OCI-LY7 (cell line): ENCODE data around the gene SPECC1L.

Experiments used
- EZH2phosphoT487 ChIP-seq: fragments of 200-600 bp; sonication (generic); IDR thresholded peaks from 2 replicates; pipeline ENCODE4 v1.6.1; 2018; ENCODE audit warnings: low read depth, borderline replicate concordance, mild to moderate bottlenecking, mixed run types, antibody characterized with exemption, low read length, moderate library complexity, mixed read lengths
- TF ChIP-seq, protein P1 (sequence below): fragments of 200-600 bp; sonication (generic); conservative IDR thresholded peaks from 2 replicates; pipeline ENCODE4 v1.5.1; 2014; ENCODE audit warnings: mild to moderate bottlenecking, antibody characterized with exemption, low read length, moderate library complexity, mixed read lengths

- TF ChIP-seq, protein P1, sequence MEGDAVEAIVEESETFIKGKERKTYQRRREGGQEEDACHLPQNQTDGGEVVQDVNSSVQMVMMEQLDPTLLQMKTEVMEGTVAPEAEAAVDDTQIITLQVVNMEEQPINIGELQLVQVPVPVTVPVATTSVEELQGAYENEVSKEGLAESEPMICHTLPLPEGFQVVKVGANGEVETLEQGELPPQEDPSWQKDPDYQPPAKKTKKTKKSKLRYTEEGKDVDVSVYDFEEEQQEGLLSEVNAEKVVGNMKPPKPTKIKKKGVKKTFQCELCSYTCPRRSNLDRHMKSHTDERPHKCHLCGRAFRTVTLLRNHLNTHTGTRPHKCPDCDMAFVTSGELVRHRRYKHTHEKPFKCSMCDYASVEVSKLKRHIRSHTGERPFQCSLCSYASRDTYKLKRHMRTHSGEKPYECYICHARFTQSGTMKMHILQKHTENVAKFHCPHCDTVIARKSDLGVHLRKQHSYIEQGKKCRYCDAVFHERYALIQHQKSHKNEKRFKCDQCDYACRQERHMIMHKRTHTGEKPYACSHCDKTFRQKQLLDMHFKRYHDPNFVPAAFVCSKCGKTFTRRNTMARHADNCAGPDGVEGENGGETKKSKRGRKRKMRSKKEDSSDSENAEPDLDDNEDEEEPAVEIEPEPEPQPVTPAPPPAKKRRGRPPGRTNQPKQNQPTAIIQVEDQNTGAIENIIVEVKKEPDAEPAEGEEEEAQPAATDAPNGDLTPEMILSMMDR = no peak
- no peak for TF ChIP-seq EZH2phosphoT487
These were observed 33.5 kb downstream of the SPECC1L start for GRCh38 chr22:24304062-24304675.
